OCI-M2 (cell line): ENCODE data around the gene SCNN1B.
"Not testable (repeated sequence)": the region's sequence is repeated elsewhere in the genome, so short reads cannot be mapped to it uniquely, and the experiment has no call there.

ENCODE experiments used
- DNase-seq: peaks from one replicate; lab custom pipeline; 2025; ENCODE audit not compliant: unreplicated experiment; lab: John Stamatoyannopoulos, UW

The SCNN1B gene

DNA sequence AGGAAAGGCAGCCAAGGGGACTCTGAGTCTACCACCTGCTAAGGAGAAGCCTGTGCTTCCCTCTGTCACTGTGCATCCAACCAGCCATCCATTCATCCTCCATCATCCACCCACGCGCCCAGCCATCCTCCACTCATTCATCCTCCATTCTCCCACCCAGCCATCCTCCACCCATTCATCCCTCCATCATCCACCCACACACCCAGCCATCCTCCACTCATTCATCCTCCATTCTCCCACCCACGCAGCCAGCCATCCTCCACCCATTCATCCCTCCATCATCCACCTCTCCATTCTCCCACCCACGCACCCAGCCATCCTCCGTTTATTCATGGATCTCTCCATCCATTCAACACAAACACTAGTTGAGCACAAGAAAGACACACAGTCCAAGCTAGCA, 76.8 kb downstream of the SCNN1B start:
- DNase-seq, result no peak

GRCh38 chr16:23379707-23380106, 77.6 kb downstream of the SCNN1B start:
- DNase-seq, result no peak

DNA sequence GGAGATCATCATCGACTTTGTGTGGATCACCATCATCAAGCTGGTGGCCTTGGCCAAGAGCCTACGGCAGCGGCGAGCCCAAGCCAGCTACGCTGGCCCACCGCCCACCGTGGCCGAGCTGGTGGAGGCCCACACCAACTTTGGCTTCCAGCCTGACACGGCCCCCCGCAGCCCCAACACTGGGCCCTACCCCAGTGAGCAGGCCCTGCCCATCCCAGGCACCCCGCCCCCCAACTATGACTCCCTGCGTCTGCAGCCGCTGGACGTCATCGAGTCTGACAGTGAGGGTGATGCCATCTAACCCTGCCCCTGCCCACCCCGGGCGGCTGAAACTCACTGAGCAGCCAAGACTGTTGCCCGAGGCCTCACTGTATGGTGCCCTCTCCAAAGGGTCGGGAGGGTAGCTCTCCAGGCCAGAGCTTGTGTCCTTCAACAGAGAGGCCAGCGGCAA, 78.4 kb downstream of the SCNN1B start:
- no peak for DNase-seq

- not testable (repeated sequence) for DNase-seq
Measured at GRCh38 chr16:23381702-23382101, 79.6 kb downstream of the SCNN1B start.

DNA sequence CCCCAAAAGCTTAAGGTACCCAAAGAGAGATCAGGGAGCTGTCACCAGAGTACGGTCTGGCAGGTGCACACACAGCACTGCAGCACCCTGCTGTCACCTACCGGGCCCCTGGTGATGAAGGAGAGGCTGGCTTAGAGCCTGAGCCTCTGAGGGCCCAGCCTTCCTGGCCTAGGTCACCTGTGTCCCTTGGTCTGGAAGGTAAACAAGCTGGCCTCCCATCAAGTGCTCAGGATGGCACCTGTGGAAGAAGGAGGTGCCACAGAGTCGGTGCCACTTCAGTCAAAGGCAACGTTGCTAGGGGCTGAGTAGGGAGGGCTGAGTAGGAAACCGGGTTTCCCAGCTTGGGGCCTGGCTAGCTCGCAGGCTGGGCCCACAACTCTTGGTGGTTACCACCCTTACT, 80.2 kb downstream of the SCNN1B start:
- no peak for DNase-seq

- no peak for DNase-seq
Measured at GRCh38 chr16:23383881-23384280, 81.8 kb downstream of the SCNN1B start.

DNA sequence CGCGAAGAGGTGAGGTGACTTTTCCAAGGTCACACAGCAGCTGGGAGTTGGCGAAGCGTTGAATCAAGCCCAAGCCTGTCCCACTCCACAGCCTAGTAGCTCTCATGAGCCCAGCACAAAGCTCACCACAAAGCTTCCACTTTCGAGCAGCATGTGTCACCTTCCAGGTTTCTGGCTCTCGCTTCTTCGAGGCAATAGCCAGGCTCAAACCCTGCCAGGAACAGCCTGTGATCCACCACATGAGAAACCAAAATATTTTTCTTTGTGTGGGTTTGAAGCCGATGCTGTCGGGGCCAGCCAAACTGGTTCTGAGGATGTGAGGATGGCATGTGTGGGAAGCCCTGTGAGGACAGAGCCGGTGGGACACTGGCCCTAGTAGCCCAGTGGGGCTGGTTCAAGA, 82.8 kb downstream of the SCNN1B start:
- DNase-seq, result no peak

GRCh38 chr16:23385441-23385840, 83.3 kb downstream of the SCNN1B start:
- DNase-seq, result no peak

GRCh38 chr16:23387666-23388065, 85.6 kb downstream of the SCNN1B start:
- DNase-seq, result no peak

DNA sequence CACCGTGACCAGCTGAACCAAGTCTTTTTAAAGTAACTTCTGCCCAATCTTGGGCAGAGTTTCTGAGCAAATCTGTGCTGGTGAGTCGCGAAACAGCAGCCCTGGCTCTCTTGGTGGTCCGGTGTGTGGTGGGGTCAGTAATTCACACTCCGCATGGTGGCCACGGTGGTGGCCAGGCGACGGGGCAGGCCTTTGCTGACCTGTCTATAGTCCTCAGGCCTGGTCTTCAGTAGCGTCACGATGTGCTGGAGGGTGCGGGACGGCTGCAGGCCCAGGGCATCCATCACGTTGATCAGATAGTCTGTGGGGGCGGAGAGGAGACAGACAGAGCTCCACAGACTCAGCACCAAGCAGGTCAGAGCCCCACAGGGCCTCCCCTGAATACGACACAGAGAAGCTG, 86.7 kb downstream of the SCNN1B start:
- DNase-seq, result no peak

GRCh38 chr16:23389201-23389600, 87.1 kb downstream of the SCNN1B start:
- no peak for DNase-seq

DNA sequence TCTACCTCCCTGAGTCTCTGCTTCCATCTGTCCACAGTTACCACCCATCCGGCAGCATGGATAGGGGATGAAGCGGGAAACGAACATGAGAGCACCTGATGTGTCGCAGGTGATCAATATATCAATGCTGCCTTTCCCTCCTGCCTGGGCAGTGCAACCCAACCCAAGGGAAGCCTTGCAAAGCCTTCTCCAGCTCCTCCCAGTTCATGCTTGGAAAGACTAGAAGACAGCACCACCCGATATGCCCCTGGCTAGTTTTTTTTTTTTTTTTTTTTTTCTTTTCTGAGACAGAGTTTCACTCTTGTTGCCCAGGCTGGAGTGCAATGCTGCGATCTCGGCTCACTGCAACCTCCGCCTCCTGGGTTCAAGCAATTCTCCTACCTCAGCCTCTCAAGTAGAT, 87.8 kb downstream of the SCNN1B start:
- not testable (repeated sequence) for DNase-seq

DNA sequence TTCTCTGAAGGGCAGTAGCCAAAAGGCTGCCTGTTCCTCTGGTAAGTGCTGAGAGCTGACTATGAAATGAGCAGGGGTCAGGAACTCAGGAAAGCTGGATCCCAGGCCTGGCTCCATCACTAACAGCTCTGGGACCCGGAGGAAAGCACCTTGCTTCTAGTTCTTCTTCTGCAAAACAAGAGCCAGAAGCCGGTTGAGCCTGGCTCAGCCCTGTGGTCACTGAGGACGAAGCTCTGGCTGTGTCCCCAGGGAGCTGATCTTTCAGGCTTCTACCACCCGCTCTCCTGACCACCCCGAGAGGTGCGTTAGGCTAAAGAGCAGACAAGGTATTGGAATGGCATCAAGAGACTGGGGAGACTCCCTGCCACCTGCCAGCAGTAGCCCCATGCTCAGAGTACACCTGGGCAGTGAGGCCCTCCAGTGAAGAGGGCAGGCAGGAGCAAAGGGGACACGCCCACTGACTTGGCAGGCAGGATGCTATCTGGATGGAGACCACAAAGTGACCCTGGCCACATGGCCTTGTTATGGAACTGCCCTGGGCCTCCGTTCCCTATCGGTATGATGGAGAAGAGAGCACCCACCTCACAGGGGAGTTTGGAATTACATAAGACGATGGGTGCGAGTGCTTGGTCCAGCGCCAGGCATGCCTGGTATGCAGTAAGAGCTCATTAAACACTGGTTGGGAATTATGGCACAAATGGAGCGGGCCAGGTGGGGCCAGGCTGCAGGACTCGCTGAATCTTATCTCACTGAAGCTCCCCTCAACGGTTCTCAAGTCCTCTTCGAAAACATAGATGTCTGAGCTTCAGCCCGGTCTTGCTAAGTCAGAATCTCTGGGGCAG, 89.5 kb downstream of the SCNN1B start:
- no peak for DNase-seq

DNA sequence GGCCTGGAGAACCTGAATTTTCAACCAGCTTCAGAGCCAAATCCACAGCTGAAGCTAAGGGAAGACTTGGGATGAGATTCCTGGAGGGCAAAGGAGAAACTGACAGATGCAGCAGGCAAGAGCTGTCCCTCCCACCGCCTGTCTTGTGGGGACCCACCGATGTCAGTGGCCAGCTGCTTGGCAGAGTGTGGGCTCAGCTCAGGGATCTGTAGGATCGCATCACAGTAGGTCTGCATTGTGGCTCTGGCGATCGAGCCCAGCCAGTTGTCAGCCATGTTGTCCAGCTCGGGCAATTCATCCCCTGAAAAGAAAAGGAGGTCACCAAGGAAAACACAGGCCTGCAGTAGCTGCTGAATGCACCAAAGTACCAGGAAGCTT, 90.1 kb downstream of the SCNN1B start:
- DNase-seq, result no peak

DNA sequence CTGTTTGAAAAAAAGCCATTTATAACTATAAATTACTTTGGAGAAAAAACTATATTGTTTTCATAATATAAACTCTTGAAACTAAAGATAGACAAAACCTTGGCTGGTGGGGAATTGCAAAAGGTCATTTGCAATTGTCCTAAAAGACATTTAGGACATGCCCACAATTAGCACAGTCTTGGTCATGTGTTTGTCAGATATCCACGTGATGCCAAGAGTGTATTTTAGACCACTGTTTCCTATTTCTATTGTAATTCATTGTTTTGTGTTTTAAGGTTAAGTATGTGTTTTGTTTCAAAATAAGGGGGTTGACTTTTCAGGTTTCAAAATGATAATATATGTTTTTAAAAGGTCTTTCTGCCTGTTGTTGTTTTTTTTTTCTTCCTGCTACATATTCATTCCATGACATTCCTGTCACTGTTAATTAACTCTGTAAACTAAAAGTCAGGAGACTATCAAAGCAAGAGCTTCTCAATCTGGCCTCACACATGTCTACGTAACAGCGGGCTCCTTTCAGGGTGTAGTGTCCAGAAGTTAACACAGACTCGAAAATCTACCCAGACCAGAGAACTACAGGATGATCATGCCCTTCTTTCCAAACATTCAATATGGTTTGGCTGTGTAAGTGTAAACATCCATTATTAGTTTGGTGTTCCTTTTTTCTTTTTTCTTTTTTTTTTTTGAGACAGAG, 92.2 kb downstream of the SCNN1B start:
- DNase-seq, result no peak

DNA sequence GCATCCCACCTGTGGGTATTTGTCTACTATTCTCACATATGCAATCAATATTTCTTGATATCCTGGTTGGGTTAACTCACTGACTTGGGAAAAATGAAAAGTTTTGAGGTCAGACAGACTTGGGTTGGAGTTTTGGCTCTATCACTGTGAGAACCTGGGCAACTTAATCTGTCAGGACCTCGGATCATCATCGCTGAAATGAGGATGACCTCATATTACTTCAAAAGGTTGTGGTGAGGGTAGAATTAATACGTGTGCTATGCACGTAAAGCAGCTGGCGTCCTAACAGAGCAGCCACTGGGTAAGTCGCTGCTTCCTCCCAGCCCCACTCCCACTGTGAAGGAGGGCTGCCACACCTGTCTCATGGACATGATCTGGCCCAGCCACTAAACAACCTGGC, 93.6 kb downstream of the SCNN1B start:
- no peak for DNase-seq

DNA sequence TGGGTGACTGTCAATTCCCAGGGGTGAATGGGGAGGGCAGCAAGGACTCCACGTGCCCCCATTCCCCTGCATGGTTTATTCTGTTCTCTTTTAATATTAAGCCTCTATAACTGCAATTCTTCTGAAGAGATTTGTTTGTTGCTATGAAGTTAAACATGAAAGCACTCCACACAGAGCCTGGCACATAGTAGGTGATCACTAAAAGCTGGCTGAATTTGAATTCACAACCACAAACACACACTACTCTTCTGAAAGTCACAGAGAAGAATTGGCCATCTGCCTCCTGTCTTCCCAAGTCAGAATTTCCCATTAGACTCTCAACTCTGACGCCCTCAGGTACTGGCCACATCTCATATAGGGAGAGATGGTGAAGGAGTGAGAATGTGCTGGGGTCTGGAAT, 95.4 kb downstream of the SCNN1B start:
- DNase-seq, result no peak

DNA sequence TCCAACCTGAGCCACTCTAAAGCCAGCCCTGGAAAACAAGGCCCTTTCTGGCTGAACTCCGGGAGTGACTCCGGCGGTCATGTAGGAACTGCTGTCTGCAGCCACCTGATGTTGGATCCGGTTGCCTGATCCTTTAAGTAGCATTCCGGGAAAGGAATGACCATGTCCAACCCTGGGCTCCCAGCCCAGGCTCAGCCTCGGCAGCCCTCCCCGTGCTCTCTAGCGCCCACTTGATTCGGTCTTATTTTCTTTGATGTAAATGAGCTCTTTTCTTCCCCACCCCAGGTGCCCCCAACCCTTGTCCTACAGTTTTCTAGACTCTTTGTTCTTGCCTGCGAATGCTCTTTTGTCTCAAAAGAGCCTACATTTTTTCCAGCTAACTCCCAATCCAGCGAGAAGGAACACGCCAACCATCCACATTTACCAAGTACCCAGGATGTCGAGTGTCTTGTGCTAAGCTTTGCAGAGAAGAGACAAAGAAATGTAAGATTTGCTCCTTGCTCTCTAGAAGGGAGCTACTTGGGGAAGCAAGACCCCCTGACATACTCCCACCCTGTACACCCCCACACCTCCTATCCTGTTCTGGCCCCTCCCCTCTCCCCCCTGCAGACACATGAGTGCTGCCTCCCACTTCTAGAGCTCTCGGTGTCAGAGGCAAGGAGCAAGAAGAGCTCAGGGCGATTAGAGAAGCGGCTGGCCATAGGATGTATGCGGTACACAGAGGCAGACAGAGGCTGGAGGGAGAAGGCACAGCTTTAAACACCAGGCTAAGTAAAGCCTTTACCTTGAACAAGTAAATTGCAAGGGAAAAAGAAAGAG, 97.1 kb downstream of the SCNN1B start:
- DNase-seq, result no peak

DNA sequence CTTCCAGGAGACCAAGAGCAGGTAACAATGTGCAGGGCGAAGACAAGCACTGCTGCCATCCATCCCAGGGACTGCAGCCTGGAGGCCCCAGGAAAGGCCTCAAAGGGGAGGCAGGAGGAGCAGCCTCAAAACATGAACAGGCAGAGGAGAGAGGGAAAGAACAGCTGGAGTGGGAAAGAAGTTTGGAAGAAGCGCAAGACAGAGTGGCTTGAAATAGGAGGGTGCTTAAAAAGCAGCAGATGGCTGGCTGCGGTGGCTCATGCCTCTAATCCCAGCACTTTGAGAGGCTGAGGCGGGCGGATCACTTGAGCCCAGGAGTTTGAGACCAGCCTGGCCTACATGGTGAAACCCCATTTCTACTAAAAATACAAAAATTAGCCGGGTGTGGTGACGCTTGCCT, 98.3 kb downstream of the SCNN1B start:
- DNase-seq, result not testable (repeated sequence)

DNA sequence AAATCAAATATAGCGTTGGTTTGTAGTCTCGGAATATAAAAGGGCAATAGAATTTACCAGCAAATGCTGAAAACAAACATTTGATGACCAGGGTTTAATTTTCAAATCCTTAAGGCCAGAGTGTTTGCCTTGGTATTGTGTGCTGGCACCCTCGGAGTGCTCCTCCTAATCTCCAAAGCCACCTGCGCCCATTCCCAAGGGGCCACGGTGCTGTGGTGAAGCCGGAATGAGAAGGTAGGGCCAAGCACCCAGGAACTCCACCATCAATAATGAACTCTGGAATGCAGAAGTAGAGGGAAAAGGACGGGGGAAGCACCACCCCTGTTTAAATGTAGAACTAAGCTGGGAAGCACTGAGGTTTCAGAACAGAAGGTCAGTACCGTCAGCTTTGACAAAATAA, 99.0 kb downstream of the SCNN1B start:
- DNase-seq, result no peak

DNA sequence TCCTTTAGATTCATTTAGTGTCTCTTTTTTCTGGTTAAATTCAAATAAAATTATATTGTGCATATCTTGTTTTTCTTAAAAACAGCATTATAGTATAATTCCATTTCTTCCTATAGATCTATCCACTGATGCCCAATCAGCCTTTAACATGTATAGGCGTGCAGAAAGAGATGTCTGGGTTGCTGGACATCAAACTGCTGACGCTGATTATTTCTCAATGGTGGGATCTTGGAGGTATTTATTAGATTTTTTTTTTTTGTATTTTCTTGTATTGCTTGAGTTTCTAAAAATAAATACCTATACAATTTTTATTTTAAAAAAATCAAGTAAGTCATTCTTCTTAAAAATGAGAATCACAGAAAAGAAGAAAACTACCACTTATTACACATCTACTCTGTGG, 100.0 kb downstream of the SCNN1B start:
- DNase-seq, result no peak

DNA sequence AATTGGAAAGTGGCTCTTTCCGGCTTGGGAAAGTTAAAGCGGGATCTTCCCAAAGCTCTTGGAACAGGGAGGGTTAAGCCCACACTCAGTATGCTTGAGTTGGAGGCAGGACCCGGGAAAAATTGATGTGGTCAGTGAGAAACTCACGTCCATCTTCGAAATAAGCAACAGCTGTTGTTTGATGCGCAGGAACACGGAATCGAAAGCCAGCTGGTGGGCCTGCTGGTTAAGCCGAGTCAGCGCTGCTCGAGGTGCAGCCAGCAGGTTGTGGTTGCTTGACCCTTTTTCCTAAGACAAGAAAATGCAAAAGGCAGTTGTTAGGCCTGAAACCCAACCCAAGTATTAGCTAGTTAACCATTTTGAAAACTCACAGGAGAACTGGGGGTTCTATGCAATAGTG, 101.4 kb downstream of the SCNN1B start:
- DNase-seq, result no peak
